NCI-H2171 (cell line): ENCODE results near the gene SBF2.
"Not testable (repeated sequence)": the region's sequence is repeated elsewhere in the genome, so short reads cannot be mapped to it uniquely, and the experiment has no call there.

Experiments used
- DNase-seq: peaks from one replicate; lab custom pipeline; 2025; lab: John Stamatoyannopoulos, UW

The SBF2 gene

GRCh38 chr11:10192036-10192435, 102.0 kb downstream of the SBF2 start:
- DNase-seq: no peak

GRCh38 chr11:10181811-10182210, 112.2 kb downstream of the SBF2 start:
- DNase-seq: no peak

GRCh38 chr11:10164621-10165020, 129.4 kb downstream of the SBF2 start:
- no peak for DNase-seq

GRCh38 chr11:10162222-10162621, 131.8 kb downstream of the SBF2 start:
- DNase-seq: no peak

GRCh38 chr11:10160350-10160749, 133.7 kb downstream of the SBF2 start:
- no peak for DNase-seq

- DNase-seq: no peak
These were observed 135.6 kb downstream of the SBF2 start for GRCh38 chr11:10158461-10158860.

- no peak for DNase-seq
These were observed 138.1 kb downstream of the SBF2 start for GRCh38 chr11:10155793-10156490.

- no peak for DNase-seq
These were observed 143.2 kb downstream of the SBF2 start for GRCh38 chr11:10150800-10151199.

GRCh38 chr11:10149553-10149952, 144.5 kb downstream of the SBF2 start:
- no peak for DNase-seq

GRCh38 chr11:10147195-10147594, 146.8 kb downstream of the SBF2 start:
- no peak for DNase-seq

GRCh38 chr11:10144954-10145353, 149.1 kb downstream of the SBF2 start:
- DNase-seq: no peak

- no peak for DNase-seq
These were observed 154.4 kb downstream of the SBF2 start for GRCh38 chr11:10139656-10140055.

- no peak for DNase-seq
These were observed 154.9 kb downstream of the SBF2 start for GRCh38 chr11:10139143-10139542.

GRCh38 chr11:10134975-10135481, 159.0 kb downstream of the SBF2 start:
- DNase-seq: no peak

- DNase-seq: not testable (repeated sequence)
These were observed 159.8 kb downstream of the SBF2 start for GRCh38 chr11:10134226-10134625.

- not testable (repeated sequence) for DNase-seq
These were observed 160.8 kb downstream of the SBF2 start for GRCh38 chr11:10133251-10133650.

- no peak for DNase-seq
These were observed 163.1 kb downstream of the SBF2 start for GRCh38 chr11:10130875-10131274.

- not testable (repeated sequence) for DNase-seq
These were observed 164.8 kb downstream of the SBF2 start for GRCh38 chr11:10129184-10129583.

GRCh38 chr11:10125522-10126133, 168.4 kb downstream of the SBF2 start:
- no peak for DNase-seq

- DNase-seq: no peak
These were observed 171.5 kb downstream of the SBF2 start for GRCh38 chr11:10122326-10123197.

GRCh38 chr11:10118865-10119264, 175.2 kb downstream of the SBF2 start:
- DNase-seq: no peak

- no peak for DNase-seq
These were observed 176.2 kb downstream of the SBF2 start for GRCh38 chr11:10117709-10118351.
